ENCODE results near the gene RAMP1. TPM values are rescaled to one million over a fixed set of nuclear protein-coding genes. Genes with fewer than 3 reads are reported as not detected.

The RAMP1 gene
- total RNA-seq, 1 donor from 2014 or later, result 4.4 TPM

GRCh38 chr2:237952851-237953250 lies 93.4 kb downstream of the RAMP1 start:
- no peak for TF ChIP-seq CTCF (IDR thresholded peaks at IDR 0.05; ENCODE audit: insufficient read depth, low read length, poor library complexity, severe bottlenecking)
- Histone ChIP-seq H3K4me3 (ENCODE audit: low read depth, low read length) (no peak overlapping the region), H3K36me3 (ENCODE audit: control insufficient read depth, insufficient read depth, low read length) (no peaks in the 10 kb centered on the region), H3K27me3 (ENCODE audit: control insufficient read depth, insufficient read depth, low read length) (peaks cover 21% of the 10 kb centered on the region)
- no peak for DNase-seq (ENCODE audit: low read depth)

- DNase-seq (ENCODE audit: low read depth), result no peak
- Histone ChIP-seq H3K4me3 (ENCODE audit: low read depth, low read length) (no peak overlapping the region), H3K27me3 (ENCODE audit: control insufficient read depth, insufficient read depth, low read length) (peaks cover 24% of the 10 kb centered on the region), H3K36me3 (ENCODE audit: control insufficient read depth, insufficient read depth, low read length) (no peaks in the 10 kb centered on the region)
- TF ChIP-seq CTCF (IDR thresholded peaks at IDR 0.05; ENCODE audit: insufficient read depth, low read length, poor library complexity, severe bottlenecking), result no peak
Observed at GRCh38 chr2:237955640-237956401, 96.4 kb downstream of the RAMP1 start.

GRCh38 chr2:237956402-237956736 lies 96.9 kb downstream of the RAMP1 start:
- TF ChIP-seq CTCF (IDR thresholded peaks at IDR 0.05; ENCODE audit: insufficient read depth, low read length, poor library complexity, severe bottlenecking), result peak; percentile 11
- no peak overlapping the region for H3K4me3 ChIP-seq (ENCODE audit: low read depth, low read length)

GRCh38 chr2:237961637-237962036 lies 102.2 kb downstream of the RAMP1 start:
- no peak for DNase-seq (ENCODE audit: low read depth)
- Histone ChIP-seq H3K36me3 (ENCODE audit: control insufficient read depth, insufficient read depth, low read length) (no peaks in the 10 kb centered on the region), H3K4me3 (ENCODE audit: low read depth, low read length) (no peak overlapping the region), H3K27me3 (ENCODE audit: control insufficient read depth, insufficient read depth, low read length) (peaks cover 6% of the 10 kb centered on the region)
- TF ChIP-seq CTCF (IDR thresholded peaks at IDR 0.05; ENCODE audit: insufficient read depth, low read length, poor library complexity, severe bottlenecking), result no peak

More at GRCh38 chr2:237956402-237956736, 96.9 kb downstream of the RAMP1 start:
- H3K36me3 ChIP-seq (ENCODE audit: control insufficient read depth, insufficient read depth, low read length), result no peaks in the 10 kb centered on the region
- no peak for DNase-seq (ENCODE audit: low read depth)
- peaks cover 24% of the 10 kb centered on the region for H3K27me3 ChIP-seq (ENCODE audit: control insufficient read depth, insufficient read depth, low read length)

Other genes with a start within 250 kb of the RAMP1 start
- 89.0 and 97.5 TPM in 2 replicates for gene LRRFIP1, start 232.0 kb upstream of the RAMP1 start, total RNA-seq
- gene RBM44, start 60.8 kb upstream of the RAMP1 start, total RNA-seq, result 0.07 and 0.50 TPM in 2 replicates
- 62.3 and 116 TPM in 2 replicates for gene UBE2F, start 107.4 kb downstream of the RAMP1 start, total RNA-seq
- 24.9 and 32.1 TPM in 2 replicates for gene SCLY, start 201.4 kb downstream of the RAMP1 start, total RNA-seq
- gene ESPNL, start 240.7 kb downstream of the RAMP1 start, total RNA-seq, result 3.5 and 3.8 TPM in 2 replicates

All from kidney epithelial cell (primary cell).